Thyroid gland (tissue), 4 donors: ENCODE results near the gene ASCC3.

Experiments
- CTCF ChIP-seq, 6 experiments: fragments of 200-600 bp in 3 of 6; fragments of 450-650 bp in 3 of 6; sonication (generic) in 3 of 6; IDR thresholded peaks; one replicate each; pipeline ENCODE4 v1.5.1; 2016 to 2019; ENCODE audit warnings: antibody characterized with exemption in 6 of 6, mild to moderate bottlenecking in 2 of 6, inconsistent platforms in 1 of 6, moderate library complexity in 1 of 6
- POLR2A ChIP-seq, 2 donors: fragments of 450-650 bp; IDR thresholded peaks; one replicate each; pipeline ENCODE4 v1.6.1; 2017; ENCODE audit warnings: antibody characterized with exemption in 2 of 2, mild to moderate bottlenecking in 2 of 2, moderate library complexity in 1 of 2

GRCh38 chr6:100459592-100460184 lies 421.4 kb downstream of the ASCC3 start:
- TF ChIP-seq CTCF (IDR thresholded peaks at IDR 0.05): no peak
- no peak for TF ChIP-seq POLR2A (IDR thresholded peaks at IDR 0.05)
